ENCODE data around the gene UBE2V1.

The UBE2V1 gene

DNA sequence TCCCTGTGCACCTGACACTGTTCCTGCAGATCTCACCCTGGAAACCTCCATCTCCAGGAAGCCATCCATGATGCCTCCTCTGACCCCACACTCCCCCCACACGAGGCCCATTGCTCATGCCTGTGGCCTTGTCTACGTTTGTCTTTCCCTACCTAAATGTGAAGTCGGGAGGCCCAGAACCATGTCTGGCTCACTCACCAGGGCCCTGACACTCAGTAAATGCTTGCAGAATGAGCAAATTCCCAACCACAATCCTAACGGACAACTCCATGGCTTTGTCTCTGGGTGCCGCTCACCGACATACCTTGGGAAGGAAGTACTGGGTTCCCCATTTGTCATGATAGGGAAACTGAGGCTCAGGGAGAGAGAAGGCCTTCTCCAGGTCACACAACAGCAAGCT lies 33.3 kb upstream of the UBE2V1 start:
- Histone ChIP-seq H3K4me3 (ENCODE audit: low read length in 2 of 2) (no peak overlapping the region), H3K27me3 (ENCODE audit: control insufficient read depth in 2 of 2, insufficient read depth in 2 of 2, low read length in 2 of 2) (no peaks in the 10 kb centered on the region), H3K36me3 (ENCODE audit: control insufficient read depth in 2 of 2, insufficient read depth in 2 of 2, low read length in 2 of 2) (peaks cover 17 to 31% of the 10 kb centered on the region in 2 donors), H3K27ac (ENCODE audit: low read depth in 2 of 2, low read length in 2 of 2) (peak overlapping the region in 1 of 2 donors; percentile 75), H3K4me1 (ENCODE audit: control insufficient read depth in 2 of 2, insufficient read depth in 2 of 2, low read length in 2 of 2) (peaks cover 28 to 33% of the 10 kb centered on the region in 2 donors), H3K9ac (ENCODE audit: low read depth in 1 of 2, low read length in 2 of 2) (peak overlapping the region in 1 of 2 donors; percentile 41), H3K9me3 (ENCODE audit: control insufficient read depth in 2 of 2, low read length in 2 of 2) (no peaks in the 10 kb centered on the region)

DNA sequence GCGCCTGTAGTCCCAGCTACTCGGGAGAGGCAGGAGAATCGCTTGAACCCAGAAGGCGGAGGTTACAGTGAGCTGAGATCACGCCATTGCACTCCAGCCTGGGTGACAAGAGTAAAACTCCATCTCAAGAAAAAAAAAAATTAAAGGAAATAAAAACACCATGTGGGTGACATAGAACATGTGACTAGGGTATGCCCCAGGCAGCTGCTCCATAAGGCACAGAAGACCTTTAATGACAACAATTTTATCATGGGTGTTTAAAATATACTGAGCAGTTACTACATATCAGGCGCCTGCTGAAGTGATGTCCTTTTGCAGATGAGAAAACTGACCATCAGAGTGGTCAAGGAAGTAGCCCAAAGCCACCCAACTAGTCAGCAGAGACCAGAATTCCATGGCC lies 32.6 kb upstream of the UBE2V1 start:
- H3K4me3 ChIP-seq (ENCODE audit: low read length in 2 of 2), result no peak overlapping the region
- H3K27ac ChIP-seq (ENCODE audit: low read depth in 2 of 2, low read length in 2 of 2), result no peak overlapping the region
- peaks cover 22 to 26% of the 10 kb centered on the region in 2 donors for H3K4me1 ChIP-seq (ENCODE audit: control insufficient read depth in 2 of 2, insufficient read depth in 2 of 2, low read length in 2 of 2)
- no peak overlapping the region for H3K9ac ChIP-seq (ENCODE audit: low read depth in 1 of 2, low read length in 2 of 2)
- no peaks in the 10 kb centered on the region for H3K9me3 ChIP-seq (ENCODE audit: control insufficient read depth in 2 of 2, low read length in 2 of 2)
- peaks cover 20 to 36% of the 10 kb centered on the region in 2 donors for H3K36me3 ChIP-seq (ENCODE audit: control insufficient read depth in 2 of 2, insufficient read depth in 2 of 2, low read length in 2 of 2)
- H3K27me3 ChIP-seq (ENCODE audit: control insufficient read depth in 2 of 2, insufficient read depth in 2 of 2, low read length in 2 of 2), result no peaks in the 10 kb centered on the region

DNA sequence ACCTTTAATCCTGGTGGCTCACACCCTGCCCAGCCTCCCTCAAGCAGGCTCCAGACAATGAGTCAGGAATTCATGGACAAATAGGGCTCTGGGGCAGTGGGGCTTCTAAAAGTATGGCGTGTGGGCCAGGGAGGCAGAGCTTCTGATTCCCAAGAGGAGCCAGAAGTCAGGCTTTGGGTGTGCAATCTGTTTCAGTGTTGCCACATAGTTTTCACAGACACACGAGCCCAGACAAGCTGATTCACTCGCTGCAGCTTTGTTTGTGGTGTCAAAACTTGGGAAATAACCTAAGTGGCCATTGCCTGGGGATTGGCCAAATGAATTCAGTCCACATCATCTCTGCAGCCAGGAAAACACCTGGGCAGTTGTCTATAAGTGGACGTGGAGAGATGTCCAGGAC lies 31.4 kb upstream of the UBE2V1 start:
- peaks cover 10 to 17% of the 10 kb centered on the region in 2 donors for H3K4me1 ChIP-seq (ENCODE audit: control insufficient read depth in 2 of 2, insufficient read depth in 2 of 2, low read length in 2 of 2)
- no peaks in the 10 kb centered on the region for H3K9me3 ChIP-seq (ENCODE audit: control insufficient read depth in 2 of 2, low read length in 2 of 2)
- no peak overlapping the region for H3K27ac ChIP-seq (ENCODE audit: low read depth in 2 of 2, low read length in 2 of 2)
- no peak overlapping the region for H3K4me3 ChIP-seq (ENCODE audit: low read length in 2 of 2)
- no peak overlapping the region for H3K9ac ChIP-seq (ENCODE audit: low read depth in 1 of 2, low read length in 2 of 2)
- H3K27me3 ChIP-seq (ENCODE audit: control insufficient read depth in 2 of 2, insufficient read depth in 2 of 2, low read length in 2 of 2), result no peaks in the 10 kb centered on the region
- H3K36me3 ChIP-seq (ENCODE audit: control insufficient read depth in 2 of 2, insufficient read depth in 2 of 2, low read length in 2 of 2), result peaks cover 26 to 36% of the 10 kb centered on the region in 2 donors

DNA sequence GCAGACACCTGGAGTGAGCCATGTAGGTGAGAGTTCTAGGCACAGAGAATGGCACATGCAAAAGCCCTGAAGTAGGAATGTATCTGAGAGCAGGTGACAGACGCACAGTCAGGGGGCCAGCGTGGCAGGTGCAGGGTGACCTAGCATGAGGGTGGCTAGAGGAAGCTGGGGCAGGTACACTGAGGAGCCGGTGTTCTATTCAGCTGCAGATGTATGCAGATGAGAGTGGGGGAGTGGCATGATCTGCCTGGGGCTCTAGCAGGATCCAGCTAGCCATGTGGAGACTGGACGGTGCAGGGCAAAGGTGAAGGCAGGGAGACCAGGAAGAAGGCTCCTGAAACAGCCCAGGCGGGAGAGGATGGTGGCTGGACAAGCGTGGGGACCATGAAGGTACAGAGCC lies 29.9 kb upstream of the UBE2V1 start:
- H3K9me3 ChIP-seq (ENCODE audit: control insufficient read depth in 2 of 2, low read length in 2 of 2), result no peaks in the 10 kb centered on the region
- H3K9ac ChIP-seq (ENCODE audit: low read depth in 1 of 2, low read length in 2 of 2), result no peak overlapping the region
- H3K27me3 ChIP-seq (ENCODE audit: control insufficient read depth in 2 of 2, insufficient read depth in 2 of 2, low read length in 2 of 2), result no peaks in the 10 kb centered on the region
- H3K4me3 ChIP-seq (ENCODE audit: low read length in 2 of 2), result no peak overlapping the region
- no peak overlapping the region for H3K27ac ChIP-seq (ENCODE audit: low read depth in 2 of 2, low read length in 2 of 2)
- H3K36me3 ChIP-seq (ENCODE audit: control insufficient read depth in 2 of 2, insufficient read depth in 2 of 2, low read length in 2 of 2), result peaks cover 22 to 34% of the 10 kb centered on the region in 2 donors
- peaks cover 10 to 15% of the 10 kb centered on the region in 2 donors for H3K4me1 ChIP-seq (ENCODE audit: control insufficient read depth in 2 of 2, insufficient read depth in 2 of 2, low read length in 2 of 2)

DNA sequence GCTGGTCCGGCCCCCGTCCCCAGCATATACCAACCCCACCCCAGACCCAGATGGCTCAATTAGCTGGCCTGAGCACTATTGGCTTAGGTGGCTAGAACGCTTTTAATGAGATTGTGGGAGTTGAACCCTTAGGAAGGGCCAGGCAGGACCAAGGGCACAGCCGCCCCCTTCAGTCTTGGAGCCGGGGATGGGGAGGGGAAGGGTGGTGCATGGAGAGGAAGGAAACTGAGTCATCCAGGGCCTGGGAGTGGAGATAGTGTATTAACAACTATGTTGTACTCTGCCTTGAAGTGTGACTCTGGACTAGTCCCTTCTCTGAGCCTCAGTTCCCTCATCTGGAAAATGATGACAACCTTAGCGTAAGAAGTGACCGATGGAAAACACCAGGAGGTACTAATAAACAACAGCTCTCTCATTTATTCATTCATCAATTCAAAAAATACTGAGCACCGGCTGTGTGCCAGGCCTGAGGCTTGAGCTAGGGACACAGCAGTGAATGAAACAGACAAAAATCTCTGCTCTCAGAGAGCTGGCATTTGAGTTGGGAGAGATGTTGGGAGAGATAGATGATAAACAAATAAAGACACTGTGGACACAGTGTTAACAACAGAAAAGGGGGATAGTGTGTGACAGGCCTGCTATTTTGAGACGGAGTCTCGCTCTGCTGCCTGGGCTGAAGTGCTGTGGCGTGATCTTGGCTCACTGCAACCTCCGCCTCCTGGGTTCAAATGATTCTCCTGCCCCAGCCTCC lies 29.0 kb upstream of the UBE2V1 start:
- H3K27ac ChIP-seq (ENCODE audit: low read depth in 2 of 2, low read length in 2 of 2), result no peak overlapping the region
- no peaks in the 10 kb centered on the region for H3K27me3 ChIP-seq (ENCODE audit: control insufficient read depth in 2 of 2, insufficient read depth in 2 of 2, low read length in 2 of 2)
- H3K9me3 ChIP-seq (ENCODE audit: control insufficient read depth in 2 of 2, low read length in 2 of 2), result no peaks in the 10 kb centered on the region
- H3K9ac ChIP-seq (ENCODE audit: low read depth in 1 of 2, low read length in 2 of 2), result no peak overlapping the region
- peaks cover 7 to 12% of the 10 kb centered on the region in 2 donors for H3K4me1 ChIP-seq (ENCODE audit: control insufficient read depth in 2 of 2, insufficient read depth in 2 of 2, low read length in 2 of 2)
- peaks cover 22 to 38% of the 10 kb centered on the region in 2 donors for H3K36me3 ChIP-seq (ENCODE audit: control insufficient read depth in 2 of 2, insufficient read depth in 2 of 2, low read length in 2 of 2)
- H3K4me3 ChIP-seq (ENCODE audit: low read length in 2 of 2), result no peak overlapping the region

DNA sequence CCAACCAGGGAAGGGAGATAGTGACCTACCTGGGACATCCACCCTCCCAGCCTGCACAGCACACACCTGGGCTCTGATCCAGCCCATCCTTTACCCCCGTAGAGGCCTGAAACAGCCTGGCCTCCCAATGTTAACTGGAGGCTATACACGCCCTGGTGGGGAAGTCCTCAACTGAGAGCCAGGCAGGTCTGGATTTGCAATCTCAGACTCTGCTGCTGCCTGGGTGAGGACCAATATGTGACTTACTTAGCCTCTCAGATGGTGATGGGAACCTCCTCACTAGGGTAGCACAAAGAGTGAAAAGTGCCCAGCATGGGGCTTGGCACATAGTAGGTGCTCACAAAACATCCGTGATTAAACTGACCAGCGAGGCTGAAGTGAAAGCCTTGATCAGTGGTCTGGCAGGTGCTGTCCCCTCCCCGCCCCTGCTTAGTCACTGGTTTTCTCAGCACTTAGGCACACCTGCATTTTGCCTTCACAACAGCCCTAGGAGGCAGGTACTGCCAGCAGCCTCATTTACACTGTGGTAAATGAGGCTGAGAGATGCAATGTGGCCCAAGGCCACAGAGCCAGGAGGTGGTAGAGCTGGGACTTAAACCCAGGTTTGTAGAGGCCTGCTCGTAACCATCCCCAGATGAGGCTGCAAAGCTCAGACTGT lies 28.2 kb upstream of the UBE2V1 start:
- Histone ChIP-seq H3K9me3 (ENCODE audit: control insufficient read depth in 2 of 2, low read length in 2 of 2) (no peaks in the 10 kb centered on the region), H3K27me3 (ENCODE audit: control insufficient read depth in 2 of 2, insufficient read depth in 2 of 2, low read length in 2 of 2) (no peaks in the 10 kb centered on the region), H3K9ac (ENCODE audit: low read depth in 1 of 2, low read length in 2 of 2) (no peak overlapping the region), H3K4me1 (ENCODE audit: control insufficient read depth in 2 of 2, insufficient read depth in 2 of 2, low read length in 2 of 2) (peaks cover 0 to 4% of the 10 kb centered on the region in 2 donors), H3K27ac (ENCODE audit: low read depth in 2 of 2, low read length in 2 of 2) (no peak overlapping the region), H3K36me3 (ENCODE audit: control insufficient read depth in 2 of 2, insufficient read depth in 2 of 2, low read length in 2 of 2) (peaks cover 22 to 32% of the 10 kb centered on the region in 2 donors), H3K4me3 (ENCODE audit: low read length in 2 of 2) (no peak overlapping the region)

DNA sequence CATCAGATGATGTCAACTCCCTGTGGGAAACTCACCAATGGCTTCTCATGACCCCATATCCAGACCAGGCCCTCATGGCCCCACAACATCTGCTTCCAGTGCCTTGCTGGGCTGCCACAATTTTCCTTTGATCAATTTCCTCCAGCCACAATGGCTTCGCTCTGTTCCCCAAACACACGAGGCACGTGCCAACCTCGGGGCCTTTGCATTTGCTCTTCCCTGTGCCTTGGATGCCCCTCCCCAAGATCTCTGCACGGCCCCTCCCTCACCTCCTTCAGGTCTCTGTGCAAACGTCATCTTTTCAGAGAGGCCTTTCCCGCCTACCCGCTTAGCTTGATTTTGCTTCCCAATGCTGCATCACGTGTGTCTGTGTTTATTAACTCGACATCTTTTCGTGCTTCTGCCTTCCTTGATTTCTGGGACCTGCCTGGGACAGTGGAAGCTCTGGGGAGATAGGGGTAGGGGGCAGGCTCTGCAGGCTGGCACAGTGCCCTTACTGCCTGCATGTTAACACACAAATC lies 27.4 kb upstream of the UBE2V1 start:
- no peak overlapping the region for H3K9ac ChIP-seq (ENCODE audit: low read depth in 1 of 2, low read length in 2 of 2)
- peaks cover 25 to 32% of the 10 kb centered on the region in 2 donors for H3K36me3 ChIP-seq (ENCODE audit: control insufficient read depth in 2 of 2, insufficient read depth in 2 of 2, low read length in 2 of 2)
- no peak overlapping the region for H3K4me3 ChIP-seq (ENCODE audit: low read length in 2 of 2)
- no peaks in the 10 kb centered on the region for H3K9me3 ChIP-seq (ENCODE audit: control insufficient read depth in 2 of 2, low read length in 2 of 2)
- no peaks in the 10 kb centered on the region for H3K4me1 ChIP-seq (ENCODE audit: control insufficient read depth in 2 of 2, insufficient read depth in 2 of 2, low read length in 2 of 2)
- no peak overlapping the region for H3K27ac ChIP-seq (ENCODE audit: low read depth in 2 of 2, low read length in 2 of 2)
- no peaks in the 10 kb centered on the region for H3K27me3 ChIP-seq (ENCODE audit: control insufficient read depth in 2 of 2, insufficient read depth in 2 of 2, low read length in 2 of 2)

DNA sequence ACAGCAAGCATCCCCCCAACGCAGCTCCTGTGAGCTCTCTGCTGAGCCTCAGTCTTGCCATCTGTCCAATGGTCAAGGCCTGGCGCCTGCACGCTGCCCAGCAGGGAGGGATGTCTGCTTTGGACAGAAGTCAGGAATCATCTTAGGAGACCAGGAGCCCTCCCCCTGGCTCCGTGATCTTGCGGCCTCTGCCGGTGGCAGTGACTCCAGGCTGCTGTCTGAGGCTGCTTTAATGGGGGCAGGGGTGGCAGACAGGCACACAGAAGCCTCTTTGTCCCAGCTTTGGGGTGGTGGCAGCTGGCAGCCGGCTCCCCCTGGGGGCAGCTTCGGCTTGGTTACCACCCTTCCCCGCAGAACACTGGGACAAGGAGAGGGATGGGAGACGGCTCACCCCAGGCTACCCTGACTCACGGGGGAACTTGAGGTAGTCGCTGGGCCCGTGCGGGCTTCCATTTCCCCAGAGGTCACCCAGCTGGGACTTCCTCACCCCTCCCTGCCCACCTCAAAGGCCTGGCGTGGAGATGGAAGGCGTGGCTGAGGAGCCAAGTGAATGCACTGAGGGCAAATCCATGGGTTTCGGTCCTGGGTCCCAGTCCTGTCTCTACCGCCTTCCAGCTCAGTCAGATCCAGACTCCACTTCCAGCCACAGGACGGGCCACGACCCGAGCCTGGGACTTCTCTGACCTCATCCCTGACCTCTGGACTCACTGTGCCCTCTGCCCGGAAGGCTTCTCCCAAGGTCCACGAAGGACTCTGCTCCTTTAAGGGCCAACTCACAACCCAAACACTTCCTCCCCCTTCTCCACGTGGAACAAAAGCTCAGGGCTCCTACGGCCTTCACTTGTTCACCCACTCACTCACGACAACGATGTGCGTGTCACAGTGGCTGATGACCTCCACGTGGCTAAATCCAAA lies 25.8 kb upstream of the UBE2V1 start:
- H3K4me1 ChIP-seq (ENCODE audit: control insufficient read depth in 2 of 2, insufficient read depth in 2 of 2, low read length in 2 of 2), result no peaks in the 10 kb centered on the region
- H3K9ac ChIP-seq (ENCODE audit: low read depth in 1 of 2, low read length in 2 of 2), result no peak overlapping the region
- H3K4me3 ChIP-seq (ENCODE audit: low read length in 2 of 2), result no peak overlapping the region
- peak overlapping the region in 1 of 2 donors; percentile 23 for H3K27ac ChIP-seq (ENCODE audit: low read depth in 2 of 2, low read length in 2 of 2)
- no peaks in the 10 kb centered on the region for H3K27me3 ChIP-seq (ENCODE audit: control insufficient read depth in 2 of 2, insufficient read depth in 2 of 2, low read length in 2 of 2)
- peaks cover 25 to 37% of the 10 kb centered on the region in 2 donors for H3K36me3 ChIP-seq (ENCODE audit: control insufficient read depth in 2 of 2, insufficient read depth in 2 of 2, low read length in 2 of 2)
- H3K9me3 ChIP-seq (ENCODE audit: control insufficient read depth in 2 of 2, low read length in 2 of 2), result no peaks in the 10 kb centered on the region

DNA sequence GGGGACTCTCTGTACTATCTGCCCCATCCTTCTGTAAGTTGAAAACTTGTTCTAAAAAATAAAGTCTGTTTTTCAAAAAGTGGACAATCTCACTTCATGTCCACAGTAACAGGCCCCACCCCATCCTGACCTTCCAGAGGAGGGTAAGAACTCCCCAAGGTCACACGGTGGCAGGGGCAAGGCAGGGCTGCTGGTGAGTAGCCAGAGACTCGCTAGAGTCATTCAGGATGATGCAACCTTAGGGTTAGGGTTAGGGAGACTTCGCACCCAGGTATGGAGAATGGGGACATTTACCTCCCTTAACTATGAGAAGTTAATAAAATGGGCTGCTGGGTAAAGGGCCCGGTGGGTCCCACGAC lies 25.1 kb upstream of the UBE2V1 start:
- Histone ChIP-seq H3K4me3 (ENCODE audit: low read length in 2 of 2) (no peak overlapping the region), H3K27ac (ENCODE audit: low read depth in 2 of 2, low read length in 2 of 2) (no peak overlapping the region)

More for the DNA sequence above, 25.1 kb upstream of the UBE2V1 start:
- H3K36me3 ChIP-seq (ENCODE audit: control insufficient read depth in 2 of 2, insufficient read depth in 2 of 2, low read length in 2 of 2), result peaks cover 21 to 34% of the 10 kb centered on the region in 2 donors
- H3K4me1 ChIP-seq (ENCODE audit: control insufficient read depth in 2 of 2, insufficient read depth in 2 of 2, low read length in 2 of 2), result no peaks in the 10 kb centered on the region
- H3K9me3 ChIP-seq (ENCODE audit: control insufficient read depth in 2 of 2, low read length in 2 of 2), result no peaks in the 10 kb centered on the region
- H3K9ac ChIP-seq (ENCODE audit: low read depth in 1 of 2, low read length in 2 of 2), result no peak overlapping the region
- no peaks in the 10 kb centered on the region for H3K27me3 ChIP-seq (ENCODE audit: control insufficient read depth in 2 of 2, insufficient read depth in 2 of 2, low read length in 2 of 2)
